Parathyroid adenoma (tissue), 2 donors: Measurements from ENCODE around the gene TENM3.

Experiments used
- H2AFZ ChIP-seq: fragments of 300-600 bp; sonication (generic); one replicate; pipeline ENCODE4 v1.7.0; 2017; ENCODE audit warnings: antibody characterized with exemption, mild to moderate bottlenecking
- H3K27ac ChIP-seq: fragments of 300-600 bp; sonication (generic); one replicate; pipeline ENCODE4 v1.7.0; 2017
- H3K27me3 ChIP-seq: fragments of 300-600 bp; sonication (generic); one replicate; pipeline ENCODE4 v1.7.0; 2017; ENCODE audit warnings: low read length; ENCODE audit not compliant: control insufficient read depth, insufficient read depth
- H3K36me3 ChIP-seq: fragments of 300-600 bp; sonication (generic); one replicate; pipeline ENCODE4 v1.7.0; 2017; ENCODE audit warnings: low read length; ENCODE audit not compliant: control insufficient read depth, insufficient read depth
- H3K4me1 ChIP-seq: fragments of 300-600 bp; sonication (generic); one replicate; pipeline ENCODE4 v1.7.0; 2017; ENCODE audit warnings: control low read depth
- H3K4me2 ChIP-seq: fragments of 300-600 bp; sonication (generic); one replicate; pipeline ENCODE4 v1.7.0; 2017; ENCODE audit warnings: low read length
- H3K4me3 ChIP-seq: fragments of 300-600 bp; sonication (generic); one replicate; pipeline ENCODE4 v1.7.0; 2017; ENCODE audit warnings: low read depth, low read length
- H3K79me2 ChIP-seq: fragments of 300-600 bp; sonication (generic); one replicate; pipeline ENCODE4 v1.7.0; 2017; ENCODE audit warnings: control low read depth
- H3K9ac ChIP-seq: fragments of 300-600 bp; sonication (generic); one replicate; pipeline ENCODE4 v1.7.0; 2017; ENCODE audit warnings: mild to moderate bottlenecking
- H3K9me3 ChIP-seq: fragments of 300-600 bp; sonication (generic); one replicate; pipeline ENCODE4 v1.7.0; 2017; ENCODE audit warnings: low read length; ENCODE audit not compliant: control insufficient read depth
- TF ChIP-seq, protein P1 (sequence below): fragments of 300-600 bp; sonication (generic); IDR thresholded peaks from one replicate; pipeline ENCODE4 v1.7.0; 2017; ENCODE audit warnings: antibody characterized with exemption, mild to moderate bottlenecking
- donor health status: primary hyperparathyroidism.

The TENM3 gene

DNA sequence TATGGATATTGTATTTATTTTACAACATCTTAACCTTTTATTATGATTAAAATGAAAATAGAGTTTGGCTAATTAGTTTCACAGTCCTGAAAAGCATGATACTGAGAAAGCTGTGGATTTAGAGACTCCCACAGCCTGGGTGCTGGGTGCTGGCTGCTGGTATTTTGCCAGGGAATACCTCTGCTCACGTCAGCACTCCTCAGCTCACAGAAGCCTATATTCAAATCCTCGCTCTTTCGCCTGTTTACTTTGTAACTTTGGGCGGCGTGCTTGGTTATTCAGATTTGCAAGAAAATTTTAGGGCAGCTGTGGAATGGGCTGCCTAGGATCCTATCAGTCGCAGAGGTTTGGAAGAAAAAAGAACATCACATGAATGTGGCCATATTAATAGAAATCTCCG lies 412.1 kb downstream of the TENM3 start:
- Histone ChIP-seq H3K27ac (no peak overlapping the region), H3K4me1 (no peaks in the 10 kb centered on the region), H3K9ac (no peak overlapping the region), H3K4me3 (no peak overlapping the region), H3K4me2 (no peak overlapping the region), H3K36me3 (no peaks in the 10 kb centered on the region), H2AFZ (no peak overlapping the region), H3K79me2 (no peaks in the 10 kb centered on the region), H3K27me3 (no peaks in the 10 kb centered on the region), H3K9me3 (no peaks in the 10 kb centered on the region)
- TF ChIP-seq, protein P1, sequence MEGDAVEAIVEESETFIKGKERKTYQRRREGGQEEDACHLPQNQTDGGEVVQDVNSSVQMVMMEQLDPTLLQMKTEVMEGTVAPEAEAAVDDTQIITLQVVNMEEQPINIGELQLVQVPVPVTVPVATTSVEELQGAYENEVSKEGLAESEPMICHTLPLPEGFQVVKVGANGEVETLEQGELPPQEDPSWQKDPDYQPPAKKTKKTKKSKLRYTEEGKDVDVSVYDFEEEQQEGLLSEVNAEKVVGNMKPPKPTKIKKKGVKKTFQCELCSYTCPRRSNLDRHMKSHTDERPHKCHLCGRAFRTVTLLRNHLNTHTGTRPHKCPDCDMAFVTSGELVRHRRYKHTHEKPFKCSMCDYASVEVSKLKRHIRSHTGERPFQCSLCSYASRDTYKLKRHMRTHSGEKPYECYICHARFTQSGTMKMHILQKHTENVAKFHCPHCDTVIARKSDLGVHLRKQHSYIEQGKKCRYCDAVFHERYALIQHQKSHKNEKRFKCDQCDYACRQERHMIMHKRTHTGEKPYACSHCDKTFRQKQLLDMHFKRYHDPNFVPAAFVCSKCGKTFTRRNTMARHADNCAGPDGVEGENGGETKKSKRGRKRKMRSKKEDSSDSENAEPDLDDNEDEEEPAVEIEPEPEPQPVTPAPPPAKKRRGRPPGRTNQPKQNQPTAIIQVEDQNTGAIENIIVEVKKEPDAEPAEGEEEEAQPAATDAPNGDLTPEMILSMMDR: no peak

DNA sequence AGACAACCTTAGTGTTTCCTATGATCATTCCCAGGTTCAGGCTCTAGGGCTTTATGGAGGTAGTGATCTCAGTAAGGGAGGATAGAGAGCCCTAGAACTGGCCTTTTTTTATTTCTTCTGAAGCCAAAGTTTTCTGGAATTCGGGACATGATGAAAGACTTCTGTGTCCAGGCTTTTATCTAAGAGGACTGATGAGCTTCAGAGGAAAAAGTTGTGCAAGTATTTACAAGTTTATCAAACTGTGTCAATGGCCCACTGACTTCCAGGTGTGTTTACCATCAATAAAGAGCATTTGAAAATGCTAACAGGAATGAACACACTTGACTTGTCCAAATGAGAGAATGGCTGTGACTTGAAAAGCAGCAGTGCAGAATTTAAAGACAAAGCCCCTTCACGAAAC lies 419.3 kb downstream of the TENM3 start:
- no peaks in the 10 kb centered on the region for H3K4me1 ChIP-seq
- H3K9me3 ChIP-seq: no peaks in the 10 kb centered on the region
- H3K27me3 ChIP-seq: no peaks in the 10 kb centered on the region
- H2AFZ ChIP-seq: no peak overlapping the region
- H3K4me3 ChIP-seq: no peak overlapping the region
- no peak overlapping the region for H3K9ac ChIP-seq
- TF ChIP-seq, protein P1: no peak
- no peak overlapping the region for H3K4me2 ChIP-seq
- H3K36me3 ChIP-seq: no peaks in the 10 kb centered on the region
- no peak overlapping the region for H3K27ac ChIP-seq
- H3K79me2 ChIP-seq: no peaks in the 10 kb centered on the region

DNA sequence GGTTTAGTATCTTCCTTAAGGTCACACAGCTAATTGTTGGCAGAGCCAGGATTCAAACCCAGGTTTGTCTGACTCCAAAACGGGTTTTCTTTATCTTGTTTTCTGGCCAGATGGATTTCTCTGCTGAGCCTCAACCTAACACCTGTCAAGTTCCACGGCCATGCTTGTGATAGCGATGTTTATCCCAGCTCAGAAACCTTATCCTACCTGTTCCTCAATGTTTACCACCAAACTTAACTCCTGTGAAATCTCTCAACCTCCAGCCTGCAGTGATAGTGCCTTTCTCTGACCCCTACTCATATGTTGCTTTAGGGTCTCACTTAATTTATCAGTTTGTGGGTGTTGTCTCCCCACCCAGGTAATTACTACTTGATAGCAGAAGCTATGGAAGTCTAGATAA lies 428.0 kb downstream of the TENM3 start:
- Histone ChIP-seq H3K36me3 (no peaks in the 10 kb centered on the region), H3K4me2 (no peak overlapping the region), H3K27ac (no peak overlapping the region), H3K4me3 (no peak overlapping the region), H3K4me1 (no peaks in the 10 kb centered on the region), H3K27me3 (no peaks in the 10 kb centered on the region), H3K9me3 (no peaks in the 10 kb centered on the region), H3K79me2 (no peaks in the 10 kb centered on the region), H2AFZ (no peak overlapping the region), H3K9ac (no peak overlapping the region)
- TF ChIP-seq, protein P1: no peak

DNA sequence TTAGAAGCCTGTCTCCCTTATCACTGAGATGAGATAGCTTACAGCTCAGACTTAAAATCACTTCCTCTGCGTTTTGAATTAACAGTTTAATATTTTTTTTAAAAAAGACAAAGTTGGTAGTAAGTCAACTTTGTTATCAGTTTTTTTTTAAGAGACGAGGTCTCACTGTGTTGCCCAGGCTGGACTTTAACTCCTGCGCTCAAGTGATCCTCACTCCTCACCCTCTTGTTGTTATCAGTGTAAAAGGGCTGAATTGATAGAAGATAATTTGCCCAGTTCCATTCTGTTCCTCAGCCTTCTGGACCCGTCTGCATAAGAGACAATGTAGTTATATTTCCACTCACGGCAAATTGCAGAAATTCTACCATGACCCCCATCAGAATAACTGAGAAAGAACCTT lies 428.5 kb downstream of the TENM3 start:
- H3K36me3 ChIP-seq: no peaks in the 10 kb centered on the region
- no peak overlapping the region for H3K27ac ChIP-seq
- TF ChIP-seq, protein P1: no peak
- no peaks in the 10 kb centered on the region for H3K4me1 ChIP-seq
- H2AFZ ChIP-seq: no peak overlapping the region
- H3K79me2 ChIP-seq: no peaks in the 10 kb centered on the region
- no peak overlapping the region for H3K4me2 ChIP-seq
- H3K9me3 ChIP-seq: no peaks in the 10 kb centered on the region
- H3K9ac ChIP-seq: no peak overlapping the region
- no peak overlapping the region for H3K4me3 ChIP-seq
- H3K27me3 ChIP-seq: no peaks in the 10 kb centered on the region

DNA sequence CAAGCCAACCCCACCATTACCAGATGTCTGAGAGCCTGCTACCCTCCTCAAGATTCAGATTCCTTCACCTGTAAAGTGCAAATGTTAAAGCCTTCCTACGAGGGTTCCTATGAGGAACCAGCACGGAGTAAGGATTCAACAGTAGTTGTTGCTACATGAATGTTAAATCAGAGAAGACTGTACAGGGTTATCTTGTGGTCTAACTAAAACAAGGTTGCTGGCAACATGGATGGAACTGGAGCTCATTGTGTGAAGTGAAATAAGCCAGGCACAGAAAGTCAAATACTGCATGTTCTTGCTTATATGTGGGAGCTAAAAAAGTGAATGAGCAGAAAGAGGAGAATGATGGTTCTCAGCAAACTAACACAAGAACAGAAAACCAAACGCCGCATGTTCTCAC lies 435.4 kb downstream of the TENM3 start:
- no peaks in the 10 kb centered on the region for H3K79me2 ChIP-seq
- H3K36me3 ChIP-seq: no peaks in the 10 kb centered on the region
- H2AFZ ChIP-seq: no peak overlapping the region
- no peak overlapping the region for H3K4me2 ChIP-seq
- no peaks in the 10 kb centered on the region for H3K9me3 ChIP-seq
- TF ChIP-seq, protein P1: no peak
- no peak overlapping the region for H3K9ac ChIP-seq
- H3K4me3 ChIP-seq: no peak overlapping the region
- H3K27me3 ChIP-seq: no peaks in the 10 kb centered on the region
- H3K4me1 ChIP-seq: no peaks in the 10 kb centered on the region
- no peak overlapping the region for H3K27ac ChIP-seq
